A549 treated with GW870086 at 1 μM for 4 hours (cell line): Measurements from ENCODE around the gene OR4D2. TPM values are rescaled to one million over a fixed set of nuclear protein-coding genes. Genes with fewer than 3 reads are reported as not detected.

Source experiments
- total RNA-seq: library from RNA; stranded (reverse); fragments of 200-300 nt; extraction: Qiagen RNA extraction; gene quantifications from 5 replicates; pipeline ENCODE4 v1.2.3, GENCODE V29; 2022; ENCODE audit warnings: low read depth

The OR4D2 gene
- not detected in 5 replicates for total RNA-seq

DNA sequence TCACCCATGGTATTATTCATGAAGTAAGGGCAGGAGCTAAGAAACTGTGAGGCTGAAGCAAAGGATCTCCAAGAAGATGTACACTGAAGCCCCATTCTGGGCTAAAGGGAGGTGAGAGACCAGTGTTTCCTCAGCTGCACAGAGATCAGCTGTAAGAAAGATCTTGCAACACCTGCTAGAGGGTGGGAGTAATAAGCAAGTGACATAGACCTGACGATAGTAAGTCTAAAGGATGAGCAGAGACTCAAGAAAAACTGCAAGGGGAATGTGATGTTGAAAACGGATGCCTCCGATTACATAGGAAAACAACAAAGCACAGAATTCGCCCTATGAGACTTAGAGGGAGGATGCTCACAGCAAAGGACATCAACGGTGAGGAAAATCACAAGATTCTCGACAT is at the start of gene OR4D2:
Gene OR4D2 (plus strand): TSS at position 301 of the 400 bp plus-strand sequence. CDS start 2,674 bp downstream, outside the sequence.

DNA sequence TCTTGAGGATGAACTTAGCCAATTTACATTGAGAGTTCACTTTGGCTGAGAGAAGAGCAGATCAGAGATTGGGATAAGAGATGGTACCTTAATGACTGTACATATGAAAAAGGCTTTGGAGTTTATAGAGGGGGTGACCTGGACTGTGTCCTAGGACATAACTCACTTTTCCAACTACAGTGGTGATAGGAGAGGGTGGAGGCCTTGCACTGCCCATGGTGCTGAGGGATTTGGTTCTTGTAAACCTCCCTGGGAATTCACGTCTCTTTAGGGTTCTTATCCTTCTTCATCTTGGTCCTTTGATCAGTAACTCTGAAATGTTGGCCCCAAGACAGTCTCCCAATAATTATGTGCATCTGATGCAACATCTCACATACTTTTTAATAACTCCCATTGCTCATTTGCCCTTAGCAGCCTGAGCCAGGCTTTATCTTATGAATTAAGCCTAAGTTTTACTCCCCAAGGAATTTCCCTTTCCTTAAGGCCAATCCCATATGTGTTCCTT is 18.8 kb upstream of the OR4D2 start, which contains the start of gene OR4D1:
Gene OR4D1 (plus strand): TSS at position 455 of the 505 bp plus-strand sequence. CDS start 6,770 bp downstream, outside the sequence.

DNA sequence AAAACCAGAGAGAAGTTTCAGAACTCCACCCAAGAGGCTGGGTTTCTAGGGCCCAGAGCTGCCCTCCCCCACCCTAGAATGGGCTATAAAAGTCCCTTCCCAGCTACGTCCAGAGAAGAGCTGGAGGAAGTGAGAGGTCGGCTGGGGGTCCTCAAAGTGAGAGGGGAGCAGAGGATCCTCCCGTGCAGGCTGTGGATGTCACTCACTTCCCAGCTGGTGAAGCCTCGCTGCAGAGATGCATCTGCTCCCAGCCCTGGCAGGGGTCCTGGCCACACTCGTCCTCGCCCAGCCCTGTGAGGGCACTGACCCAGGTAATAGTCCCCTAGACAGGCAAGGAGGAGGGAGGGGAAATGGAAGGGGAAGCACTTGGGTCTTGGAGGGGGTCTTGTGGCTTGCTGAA is 25.8 kb downstream of the OR4D2 start, which contains the start of gene EPX:
Gene EPX (plus strand): TSS at position 115 of the 400 bp plus-strand sequence. CDS start 121 bp downstream, at position 236.

DNA sequence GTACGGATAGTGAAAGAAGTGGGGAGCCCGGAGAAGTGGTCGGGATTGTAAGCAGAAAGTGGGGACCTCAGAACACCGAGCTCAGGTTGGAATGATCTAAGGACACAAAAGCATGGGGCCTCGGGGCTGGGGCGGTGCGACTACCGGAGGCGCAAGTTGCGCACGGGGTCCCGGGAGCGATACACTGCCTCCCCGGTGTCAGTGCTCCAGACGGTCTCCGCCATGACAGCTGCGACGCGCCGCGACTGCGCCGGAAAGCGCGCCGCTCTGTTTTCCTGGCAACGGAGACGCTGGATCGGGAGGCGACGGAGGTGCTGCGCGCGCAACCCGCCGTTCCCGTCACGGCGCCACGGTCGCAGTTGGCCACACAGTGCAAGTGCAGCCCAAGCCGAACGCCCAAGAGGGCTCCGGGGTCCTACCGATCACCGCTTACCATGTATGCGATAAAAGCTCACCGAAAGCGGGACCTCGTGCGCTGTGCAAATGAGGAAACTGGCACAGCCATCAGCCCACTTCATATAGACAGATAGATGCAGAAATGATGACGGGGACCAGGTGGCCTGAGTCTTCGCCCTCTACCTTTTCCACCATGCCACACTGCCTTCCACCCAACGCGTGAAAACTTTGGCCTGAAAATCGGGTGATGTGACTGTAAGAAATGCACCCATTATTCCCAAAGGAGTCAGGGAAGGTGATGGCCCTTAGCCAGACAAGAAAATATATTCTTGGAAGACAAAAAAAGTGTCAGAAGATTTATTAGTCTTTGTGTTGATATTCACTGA is 52.4 kb downstream of the OR4D2 start, which contains the start of gene MKS1:
Gene MKS1 (minus strand): TSS at position 249 of the 782 bp plus-strand sequence. CDS start 25 bp downstream, at position 224.

Other genes starting within 250 kb of the OR4D2 start
- 51.5 to 66.2 TPM (median 63.9 TPM) in 5 replicates for gene CUEDC1, start 211.6 kb upstream of the OR4D2 start, total RNA-seq
- 40.8 to 57.7 TPM (median 50.6 TPM) in 5 replicates for gene VEZF1, start 178.7 kb upstream of the OR4D2 start, total RNA-seq
- 220 to 294 TPM (median 251 TPM) in 5 replicates for gene SRSF1, start 159.7 kb upstream of the OR4D2 start, total RNA-seq
- 19.3 to 24.7 TPM (median 23.8 TPM) in 5 replicates for gene DYNLL2, start 83.6 kb upstream of the OR4D2 start, total RNA-seq
- gene OR4D1, start 18.6 kb upstream of the OR4D2 start, total RNA-seq, result 0.02 TPM in 1 of 5 replicates, not detected in the others
- not detected in 5 replicates for gene EPX, start 25.7 kb downstream of the OR4D2 start, total RNA-seq
- 8.7 to 11.4 TPM (median 10.3 TPM) in 5 replicates for gene MKS1, start 52.3 kb downstream of the OR4D2 start, total RNA-seq
- not detected in 5 replicates for gene LPO, start 71.6 kb downstream of the OR4D2 start, total RNA-seq
- not detected in 5 replicates for gene MPO, start 114.0 kb downstream of the OR4D2 start, total RNA-seq
- not detected in 5 replicates for gene TSPOAP1, start 161.8 kb downstream of the OR4D2 start, total RNA-seq
- gene SUPT4H1, start 185.2 kb downstream of the OR4D2 start, total RNA-seq, result 99.0 to 169 TPM (median 146 TPM) in 5 replicates